ENCODE results near the gene PRELID3B. TPM values are rescaled to one million over a fixed set of nuclear protein-coding genes. Genes with fewer than 3 reads are reported as not detected.
A peak's percentile ranks its signal among the peaks of the same experiment; 100 is the strongest.

Gene PRELID3B
- total RNA-seq, 2 experiments from 2014 or later = 55.8 to 59.1 TPM

- no peaks in the 10 kb centered on the region for H3K9me3 ChIP-seq (ENCODE audit: control insufficient read depth in 1 of 2, insufficient read depth in 1 of 2, low read length in 2 of 2)
- H3K27ac ChIP-seq (ENCODE audit: low read depth in 1 of 2, low read length in 2 of 2) = peak within 1 kb of the TSS; percentile 81 to 86
- Mint-ChIP-seq H3K36me3 (ENCODE audit: low read depth) (peaks cover 88% of the 10 kb centered on the region), H3K27ac (peak within 1 kb of the TSS; percentile 87), H3K4me3 (peak within 1 kb of the TSS; percentile 97), H3K4me1 (ENCODE audit: low read depth) (peaks cover 61% of the 10 kb centered on the region), H3K27me3 (no peaks in the 10 kb centered on the region), H3K9me3 (no peaks in the 10 kb centered on the region)
- peaks cover 31% of the 10 kb centered on the region for H3K4me1 ChIP-seq (ENCODE audit: insufficient read depth, low read length)
- CTCF ChIA-PET = interaction anchor here (0.8 to 2.0 kb wide), 12 partner anchors 12 to 190 kb away, joined by 3 to 5 read pairs (median 4); no protein-coding TSS in a partner anchor
- TF ChIP-seq CTCF (IDR thresholded peaks at IDR 0.05) = no peak
- no peaks in the 10 kb centered on the region for H3K27me3 ChIP-seq (ENCODE audit: control insufficient read depth in 1 of 2, insufficient read depth in 2 of 2, low read length in 2 of 2)
- H3K36me3 ChIP-seq (ENCODE audit: insufficient read depth, low read length) = peaks cover 59% of the 10 kb centered on the region
- POLR2A ChIA-PET = interaction anchor here (0.6 to 4.1 kb wide), 44 partner anchors 9 to 725 kb away, joined by 3 to 67 read pairs (median 4); partner anchors contain the start of genes NELFCD, PRELID3B, STX16 and TUBB1
- intact Hi-C loops (cut with DNase I, micrococcal nuclease) = loop anchor here (1.0 to 5.0 kb wide), 6 partner anchors 10 to 645 kb away; partner anchors contain the start of genes PRELID3B (in 2 of the 2), NELFCD (in 1 of the 2) and VAPB (in 1 of the 2)
- peak; percentile 95 for ATAC-seq (ENCODE audit: poor library complexity)
- peak; percentile 94 to 99 (median 96) for DNase-seq
- peak within 1 kb of the TSS; percentile 76 for H3K4me3 ChIP-seq (ENCODE audit: low read length)
Measured at GRCh38 chr20:59032023-59032712, 10.4 kb downstream of the PRELID3B start, which contains the start of gene ATP5F1E. ATP5F1E (minus strand) TSS chr20:59032335; CDS start chr20:59032251, 84 bp downstream.

- ATAC-seq (ENCODE audit: poor library complexity) = no peak
- no peaks in the 10 kb centered on the region for H3K9me3 Mint-ChIP-seq
- peaks cover 88% of the 10 kb centered on the region for H3K36me3 Mint-ChIP-seq (ENCODE audit: low read depth)
- CTCF ChIA-PET = interaction anchor here (0.8 to 2.0 kb wide), 8 partner anchors 13 to 190 kb away, joined by 3 to 5 read pairs (median 4); no protein-coding TSS in a partner anchor
- H3K4me3 Mint-ChIP-seq = peak overlapping the region; percentile 97
- Histone ChIP-seq H3K4me3 (ENCODE audit: low read length) (peak overlapping the region; percentile 76), H3K36me3 (ENCODE audit: insufficient read depth, low read length) (peaks cover 60% of the 10 kb centered on the region), H3K9me3 (ENCODE audit: control insufficient read depth in 1 of 2, insufficient read depth in 1 of 2, low read length in 2 of 2) (no peaks in the 10 kb centered on the region), H3K27me3 (ENCODE audit: control insufficient read depth in 1 of 2, insufficient read depth in 2 of 2, low read length in 2 of 2) (no peaks in the 10 kb centered on the region), H3K4me1 (ENCODE audit: insufficient read depth, low read length) (peaks cover 35% of the 10 kb centered on the region), H3K27ac (ENCODE audit: low read depth in 1 of 2, low read length in 2 of 2) (peak overlapping the region; percentile 47 to 86)
- peak in 3 of 14 experiments; percentile 45 to 69 (median 53) for DNase-seq
- H3K27me3 Mint-ChIP-seq = no peaks in the 10 kb centered on the region
- no peak for TF ChIP-seq CTCF (IDR thresholded peaks at IDR 0.05)
- H3K4me1 Mint-ChIP-seq (ENCODE audit: low read depth) = peaks cover 61% of the 10 kb centered on the region
- intact Hi-C loops (cut with DNase I, micrococcal nuclease) = loop anchor here (1.0 to 5.0 kb wide), 8 partner anchors 11 to 644 kb away; partner anchors contain the start of genes NELFCD (in 2 of the 2), PRELID3B (in 2 of the 2) and VAPB (in 1 of the 2)
- H3K27ac Mint-ChIP-seq = peak overlapping the region; percentile 87
- POLR2A ChIA-PET = interaction anchor here (0.6 to 4.1 kb wide), 30 partner anchors 11 to 407 kb away, joined by 3 to 67 read pairs (median 6); partner anchors contain the start of genes NELFCD, PRELID3B, STX16 and TUBB1
Measured at GRCh38 chr20:59031564-59032022, 11.0 kb downstream of the PRELID3B start.

- peak overlapping the region in 1 of 2 donors; percentile 47 for H3K27ac ChIP-seq (ENCODE audit: low read depth in 1 of 2, low read length in 2 of 2)
- Mint-ChIP-seq H3K27me3 (no peaks in the 10 kb centered on the region), H3K9me3 (no peaks in the 10 kb centered on the region), H3K4me3 (peak overlapping the region; percentile 97), H3K4me1 (ENCODE audit: low read depth) (peaks cover 66% of the 10 kb centered on the region), H3K36me3 (ENCODE audit: low read depth) (peaks cover 88% of the 10 kb centered on the region), H3K27ac (peak overlapping the region; percentile 87)
- H3K4me1 ChIP-seq (ENCODE audit: insufficient read depth, low read length) = peaks cover 36% of the 10 kb centered on the region
- H3K9me3 ChIP-seq (ENCODE audit: control insufficient read depth in 1 of 2, insufficient read depth in 1 of 2, low read length in 2 of 2) = no peaks in the 10 kb centered on the region
- DNase-seq (peak in 1 of 14 experiments; percentile 23), ATAC-seq (ENCODE audit: poor library complexity) (no peak)
- CTCF ChIA-PET = interaction anchor here (0.8 to 2.0 kb wide), 6 partner anchors 16 to 177 kb away, joined by 3 to 4 read pairs (median 4); no protein-coding TSS in a partner anchor
- intact Hi-C loops (cut with DNase I, micrococcal nuclease) = loop anchor here (1.0 to 5.0 kb wide), 5 partner anchors 22 to 644 kb away; partner anchors contain the start of genes NELFCD (in 1 of the 2) and VAPB (in 1 of the 2)
- H3K36me3 ChIP-seq (ENCODE audit: insufficient read depth, low read length) = peaks cover 60% of the 10 kb centered on the region
- no peaks in the 10 kb centered on the region for H3K27me3 ChIP-seq (ENCODE audit: control insufficient read depth in 1 of 2, insufficient read depth in 2 of 2, low read length in 2 of 2)
- peak overlapping the region; percentile 76 for H3K4me3 ChIP-seq (ENCODE audit: low read length)
- TF ChIP-seq CTCF (IDR thresholded peaks at IDR 0.05) = no peak
- POLR2A ChIA-PET = interaction anchor here (0.6 to 4.1 kb wide), 17 partner anchors 11 to 407 kb away, joined by 3 to 67 read pairs (median 11); partner anchors contain the start of genes PRELID3B, STX16, TUBB1 and ZNF831
Measured at GRCh38 chr20:59030911-59031563, 11.5 kb downstream of the PRELID3B start.

Data from CD4-positive, alpha-beta T cell (primary cell).